Hepatocyte (in vitro differentiated cells): Measurements from ENCODE around the gene ZBTB22.

Experiments used
- CTCF ChIP-seq: fragments of 200-600 bp; sonication (generic); IDR thresholded peaks from 2 replicates; pipeline ENCODE4 v1.5.1; 2016; ENCODE audit warnings: antibody characterized with exemption, mild to moderate bottlenecking; ENCODE audit not compliant: poor library complexity
- EZH2 ChIP-seq: fragments of 200-600 bp; sonication (generic); IDR thresholded peaks from 2 replicates; pipeline ENCODE4 v1.6.1; 2016; ENCODE audit warnings: antibody characterized with exemption, mild to moderate bottlenecking, borderline replicate concordance
- EZH2phosphoT487 ChIP-seq: fragments of 200-600 bp; sonication (generic); IDR thresholded peaks from one replicate; pipeline ENCODE4 v1.6.1; 2018; ENCODE audit warnings: antibody characterized with exemption, mild to moderate bottlenecking, low read depth, moderate library complexity; ENCODE audit not compliant: unreplicated experiment, severe bottlenecking

- no peak for TF ChIP-seq EZH2
- TF ChIP-seq CTCF, result no peak
- TF ChIP-seq EZH2phosphoT487, result no peak
Observed at GRCh38 chr6:33359331-33359730, 41.8 kb upstream of the ZBTB22 start.
